Stimulated activated CD8-positive, alpha-beta memory T cell treated with anti-CD3 and anti-CD28 coated beads, Interleukin-12 subunit alpha, Interleukin-12 subunit beta, amount 100 ng/mL, for 24 hours (primary cell): ENCODE data around the gene ZNF490.
"Not testable (repeated sequence)": the region's sequence is repeated elsewhere in the genome, so short reads cannot be mapped to it uniquely, and the experiment has no call there.

Experiments used
- DNase-seq: peaks from one replicate; pipeline ENCODE4 v3.0.0-alpha.2; 2020; ENCODE audit errors: extremely low read depth

ZNF490 gene

GRCh38 chr19:12610540-12611360 lies at the start of gene ZNF490, which contains the start of gene ZNF791:
TSS of gene ZNF490 (minus strand) at chr19:12610813. CDS start at chr19:12610680, 133 bp downstream.
TSS of gene ZNF791 (plus strand) at chr19:12610920. CDS start at chr19:12611080, 160 bp downstream.
- peak; percentile 93 for DNase-seq

GRCh38 chr19:12657966-12658365 lies 47.4 kb upstream of the ZNF490 start:
- DNase-seq: no peak

- DNase-seq: no peak
Observed at GRCh38 chr19:12656899-12657571, 46.4 kb upstream of the ZNF490 start.

GRCh38 chr19:12655546-12655945 lies 44.9 kb upstream of the ZNF490 start:
- no peak for DNase-seq

GRCh38 chr19:12652219-12652618 lies 41.6 kb upstream of the ZNF490 start:
- no peak for DNase-seq

- no peak for DNase-seq
Observed at GRCh38 chr19:12649941-12650340, 39.3 kb upstream of the ZNF490 start.

- DNase-seq: no peak
Observed at GRCh38 chr19:12648088-12648487, 37.5 kb upstream of the ZNF490 start.

- DNase-seq: no peak
Observed at GRCh38 chr19:12647490-12648071, 37.0 kb upstream of the ZNF490 start.

- DNase-seq: no peak
Observed at GRCh38 chr19:12647047-12647446, 36.4 kb upstream of the ZNF490 start.

- DNase-seq: no peak
Observed at GRCh38 chr19:12646551-12646950, 35.9 kb upstream of the ZNF490 start.

GRCh38 chr19:12643716-12644115 lies 33.1 kb upstream of the ZNF490 start:
- DNase-seq: not testable (repeated sequence)

GRCh38 chr19:12642506-12642905 lies 31.9 kb upstream of the ZNF490 start:
- DNase-seq: no peak

- DNase-seq: no peak
Observed at GRCh38 chr19:12641456-12641855, 30.8 kb upstream of the ZNF490 start.

- peak; percentile 78 for DNase-seq
Observed at GRCh38 chr19:12639901-12640613, 29.4 kb upstream of the ZNF490 start.

- DNase-seq: no peak
Observed at GRCh38 chr19:12638611-12639182, 28.1 kb upstream of the ZNF490 start.

GRCh38 chr19:12636631-12637030 lies 26.0 kb upstream of the ZNF490 start:
- no peak for DNase-seq

- no peak for DNase-seq
Observed at GRCh38 chr19:12629215-12629614, 18.6 kb upstream of the ZNF490 start.

GRCh38 chr19:12628040-12629022 lies 17.7 kb upstream of the ZNF490 start:
- no peak for DNase-seq

- no peak for DNase-seq
Observed at GRCh38 chr19:12626958-12627357, 16.3 kb upstream of the ZNF490 start.

GRCh38 chr19:12623361-12624031 lies 12.9 kb upstream of the ZNF490 start:
- no peak for DNase-seq
